ENCODE results near the gene COQ8A.

DNA sequence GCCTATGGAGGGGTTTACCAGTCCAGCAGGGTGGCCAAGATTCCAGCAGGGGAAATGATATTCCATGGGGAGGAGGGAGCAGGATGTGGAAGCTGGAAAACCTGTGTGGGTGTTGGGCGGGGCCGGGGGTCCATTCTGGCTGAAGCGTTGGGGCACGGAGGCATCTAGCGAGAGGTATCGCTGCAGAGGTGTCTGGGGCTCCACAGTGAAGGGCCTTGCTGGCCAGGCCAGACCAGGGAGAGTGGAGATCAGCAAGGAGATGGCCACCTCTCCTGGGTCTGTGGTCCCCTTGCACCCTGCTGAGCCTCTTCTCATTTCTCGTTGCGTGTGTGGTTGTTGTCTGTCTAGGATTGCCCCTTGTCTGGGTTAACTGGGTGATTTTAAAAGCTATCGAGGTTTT is 6.2 kb downstream of the COQ8A start:
- TF ChIP-seq, protein P1, sequence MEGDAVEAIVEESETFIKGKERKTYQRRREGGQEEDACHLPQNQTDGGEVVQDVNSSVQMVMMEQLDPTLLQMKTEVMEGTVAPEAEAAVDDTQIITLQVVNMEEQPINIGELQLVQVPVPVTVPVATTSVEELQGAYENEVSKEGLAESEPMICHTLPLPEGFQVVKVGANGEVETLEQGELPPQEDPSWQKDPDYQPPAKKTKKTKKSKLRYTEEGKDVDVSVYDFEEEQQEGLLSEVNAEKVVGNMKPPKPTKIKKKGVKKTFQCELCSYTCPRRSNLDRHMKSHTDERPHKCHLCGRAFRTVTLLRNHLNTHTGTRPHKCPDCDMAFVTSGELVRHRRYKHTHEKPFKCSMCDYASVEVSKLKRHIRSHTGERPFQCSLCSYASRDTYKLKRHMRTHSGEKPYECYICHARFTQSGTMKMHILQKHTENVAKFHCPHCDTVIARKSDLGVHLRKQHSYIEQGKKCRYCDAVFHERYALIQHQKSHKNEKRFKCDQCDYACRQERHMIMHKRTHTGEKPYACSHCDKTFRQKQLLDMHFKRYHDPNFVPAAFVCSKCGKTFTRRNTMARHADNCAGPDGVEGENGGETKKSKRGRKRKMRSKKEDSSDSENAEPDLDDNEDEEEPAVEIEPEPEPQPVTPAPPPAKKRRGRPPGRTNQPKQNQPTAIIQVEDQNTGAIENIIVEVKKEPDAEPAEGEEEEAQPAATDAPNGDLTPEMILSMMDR (IDR thresholded peaks at IDR 0.05), result no peak
- no peak for TF ChIP-seq POLR2A (IDR thresholded peaks at IDR 0.05)
